Measurements from ENCODE around the gene SAXO2. TPM values are rescaled to one million over a fixed set of nuclear protein-coding genes. Genes with fewer than 3 reads are reported as not detected.
"Not testable (repeated sequence)": the region's sequence is repeated elsewhere in the genome, so short reads cannot be mapped to it uniquely, and the experiment has no call there.

SAXO2 gene
- total and polyA plus RNA-seq, 2 of the 8 experiments (the other 6 are each of a cell fraction or from before 2014, with no cell fraction given): 3.1 TPM

GRCh38 chr15:82319522-82320278, 57.1 kb downstream of the SAXO2 start:
- H2BK20ac ChIP-seq (ENCODE audit: low read length); H2AK5ac ChIP-seq (ENCODE audit: low read depth, low read length); H3K9ac ChIP-seq (replicated peaks in 1 of 4; ENCODE audit: extremely low read depth in 1 of 4, low read depth in 3 of 4, low read length in 3 of 4); H3K9me3 ChIP-seq (ENCODE audit: insufficient read depth in 2 of 2, low read depth in 1 of 2, low read length in 1 of 2); H2BK12ac ChIP-seq (ENCODE audit: low read depth, low read length); H3K23ac ChIP-seq (ENCODE audit: insufficient read length); H4K20me1 ChIP-seq (replicated peaks in 1 of 2; ENCODE audit: control insufficient read depth in 1 of 2, insufficient read depth in 2 of 2, low read length in 2 of 2); H2BK120ac ChIP-seq (replicated peaks; ENCODE audit: low read depth, low read length); H3K4me1 ChIP-seq (replicated peaks in 1 of 4; ENCODE audit: control insufficient read depth in 3 of 4, insufficient read depth in 4 of 4, low read length in 3 of 4); H3K4me3 ChIP-seq (ENCODE audit: extremely low read depth in 1 of 4, insufficient read depth in 2 of 4, low read depth in 3 of 4, low read length in 4 of 4); H3K36me3 ChIP-seq (ENCODE audit: control insufficient read depth in 2 of 4, insufficient read depth in 4 of 4, low read length in 3 of 4); H2AFZ ChIP-seq (ENCODE audit: low read length); H4K8ac ChIP-seq (ENCODE audit: extremely low read depth, insufficient read depth, low read length); H3K79me1 ChIP-seq (ENCODE audit: low read depth, low read length); H2BK15ac ChIP-seq (ENCODE audit: low read length); POLR2A ChIA-PET (ENCODE audit: partially characterized antibody); CTCF ChIA-PET (ENCODE audit: partially characterized antibody); H3K4ac ChIP-seq (replicated peaks; ENCODE audit: insufficient read length, low read depth, low read length); H3K27me3 ChIP-seq (replicated peaks in 1 of 4; ENCODE audit: control insufficient read depth in 3 of 4, extremely low read depth in 1 of 4, insufficient read depth in 3 of 4, low read length in 3 of 4); H3K14ac ChIP-seq (ENCODE audit: insufficient read length); H2BK5ac ChIP-seq (ENCODE audit: low read depth, low read length); H3K23me2 ChIP-seq (ENCODE audit: low read depth, low read length); H3K79me2 ChIP-seq (ENCODE audit: control insufficient read depth in 1 of 2, insufficient read depth in 2 of 2, low read length in 2 of 2); H3K4me2 ChIP-seq (ENCODE audit: insufficient read depth in 1 of 2, low read depth in 2 of 2, low read length in 2 of 2); DNase-seq (ENCODE audit: low read depth in 1 of 2, low spot score in 2 of 2); H3K27ac ChIP-seq (ENCODE audit: low read depth, low read length); FAIRE-seq; H4K91ac ChIP-seq (replicated peaks; ENCODE audit: insufficient read length, low read length); H4K5ac ChIP-seq (ENCODE audit: insufficient read length, low read depth, low read length); H3K18ac ChIP-seq (ENCODE audit: extremely low read depth, low read length); H3K56ac ChIP-seq (replicated peaks; ENCODE audit: insufficient read length, low read depth, low read length): not testable (repeated sequence)
- 87% methylated on average over 14 of the region's 19 CpGs; no CpG with 5 or more reads in 1 of the 2 experiments for WGBS, 2 experiments (ENCODE audit: extremely low coverage in 1 of 2, insufficient coverage in 1 of 2, insufficient read length in 1 of 2, insufficient replicate concordance in 2 of 2, low coverage in 1 of 2, low lambda C conversion rate in 2 of 2, missing lambda C conversion rate in 1 of 2)

GRCh38 chr15:82320861-82321260, 58.2 kb downstream of the SAXO2 start:
- WGBS, 2 experiments (ENCODE audit: extremely low coverage in 1 of 2, insufficient coverage in 1 of 2, insufficient read length in 1 of 2, insufficient replicate concordance in 2 of 2, low coverage in 1 of 2, low lambda C conversion rate in 2 of 2, missing lambda C conversion rate in 1 of 2): 100% methylated on average over 1 of the region's 6 CpGs; no CpG with 5 or more reads in 1 of the 2 experiments
- H2BK20ac ChIP-seq (ENCODE audit: low read length); H3K4me2 ChIP-seq (ENCODE audit: insufficient read depth in 1 of 2, low read depth in 2 of 2, low read length in 2 of 2); H2BK12ac ChIP-seq (ENCODE audit: low read depth, low read length); H4K20me1 ChIP-seq (replicated peaks in 1 of 2; ENCODE audit: control insufficient read depth in 1 of 2, insufficient read depth in 2 of 2, low read length in 2 of 2); H3K9me3 ChIP-seq (ENCODE audit: insufficient read depth in 2 of 2, low read depth in 1 of 2, low read length in 1 of 2); CTCF ChIA-PET (ENCODE audit: partially characterized antibody); H3K36me3 ChIP-seq (ENCODE audit: control insufficient read depth in 2 of 4, insufficient read depth in 4 of 4, low read length in 3 of 4); H3K14ac ChIP-seq (ENCODE audit: insufficient read length); H3K4me1 ChIP-seq (replicated peaks in 1 of 4; ENCODE audit: control insufficient read depth in 3 of 4, insufficient read depth in 4 of 4, low read length in 3 of 4); POLR2A ChIA-PET (ENCODE audit: partially characterized antibody); DNase-seq (ENCODE audit: low read depth in 1 of 2, low spot score in 2 of 2); H2BK120ac ChIP-seq (replicated peaks; ENCODE audit: low read depth, low read length); H3K23me2 ChIP-seq (ENCODE audit: low read depth, low read length); H3K4ac ChIP-seq (replicated peaks; ENCODE audit: insufficient read length, low read depth, low read length); H4K8ac ChIP-seq (ENCODE audit: extremely low read depth, insufficient read depth, low read length); H4K91ac ChIP-seq (replicated peaks; ENCODE audit: insufficient read length, low read length); H3K9ac ChIP-seq (replicated peaks in 1 of 4; ENCODE audit: extremely low read depth in 1 of 4, low read depth in 3 of 4, low read length in 3 of 4); H3K23ac ChIP-seq (ENCODE audit: insufficient read length); H3K56ac ChIP-seq (replicated peaks; ENCODE audit: insufficient read length, low read depth, low read length); H2BK5ac ChIP-seq (ENCODE audit: low read depth, low read length); H4K5ac ChIP-seq (ENCODE audit: insufficient read length, low read depth, low read length); H2AK5ac ChIP-seq (ENCODE audit: low read depth, low read length); H2AFZ ChIP-seq (ENCODE audit: low read length); H3K79me2 ChIP-seq (ENCODE audit: control insufficient read depth in 1 of 2, insufficient read depth in 2 of 2, low read length in 2 of 2); H3K27me3 ChIP-seq (replicated peaks in 1 of 4; ENCODE audit: control insufficient read depth in 3 of 4, extremely low read depth in 1 of 4, insufficient read depth in 3 of 4, low read length in 3 of 4); FAIRE-seq; H3K27ac ChIP-seq (ENCODE audit: low read depth, low read length); H2BK15ac ChIP-seq (ENCODE audit: low read length); H3K18ac ChIP-seq (ENCODE audit: extremely low read depth, low read length); H3K4me3 ChIP-seq (ENCODE audit: extremely low read depth in 1 of 4, insufficient read depth in 2 of 4, low read depth in 3 of 4, low read length in 4 of 4); H3K79me1 ChIP-seq (ENCODE audit: low read depth, low read length): not testable (repeated sequence)
